Nucleus accumbens (tissue), 56 donors: ENCODE results near the gene PTCD2.

ENCODE experiments used
- DNase-seq, 56 donors: peaks; one replicate each; lab custom pipeline; 2025; lab: John Stamatoyannopoulos, UW

PTCD2 gene

DNA sequence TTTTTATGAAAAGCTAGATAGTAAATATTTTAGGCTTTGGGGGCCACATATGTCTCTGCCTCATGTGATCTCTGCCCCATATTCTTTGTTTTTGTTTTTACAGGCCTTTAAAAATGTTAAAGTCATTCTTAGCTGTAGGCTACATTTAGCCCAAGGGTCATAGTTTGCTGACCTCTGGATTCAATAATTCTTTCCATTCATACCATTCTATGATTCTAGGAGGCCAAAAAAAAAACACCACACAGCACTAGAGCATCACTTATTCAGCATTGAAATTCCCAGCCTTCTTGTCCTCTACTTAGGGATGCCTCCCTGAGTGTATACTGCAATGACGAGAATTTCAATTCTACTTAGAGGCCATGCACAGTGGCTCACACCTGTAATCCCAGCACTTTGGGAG, 17.0 kb downstream of the PTCD2 start:
- no peak for DNase-seq

GRCh38 chr5:72338689-72339209, 18.6 kb downstream of the PTCD2 start:
- no peak for DNase-seq

- no peak for DNase-seq
Observed at GRCh38 chr5:72346398-72346797, 26.2 kb downstream of the PTCD2 start.

- DNase-seq: no peak
Observed at GRCh38 chr5:72347801-72348308, 27.7 kb downstream of the PTCD2 start.

DNA sequence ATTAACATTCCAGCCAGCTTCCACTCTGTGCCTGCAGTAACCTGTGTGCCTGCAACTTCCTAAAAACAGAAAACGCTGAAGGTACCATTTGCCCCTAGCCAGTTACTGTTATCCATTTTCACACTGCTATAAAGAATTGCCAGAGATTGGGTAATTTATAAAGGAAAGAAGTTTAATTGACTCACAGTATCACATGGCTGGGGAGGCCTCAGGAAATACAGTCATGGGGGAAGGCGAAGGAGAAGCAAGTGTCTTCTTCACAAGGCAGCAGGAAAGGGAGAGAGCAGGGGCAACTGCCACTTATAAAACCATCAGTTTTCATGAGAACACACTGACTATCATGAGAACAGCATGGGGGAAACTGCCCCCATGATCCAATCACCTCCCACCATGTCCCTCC, 31.2 kb downstream of the PTCD2 start:
- no peak for DNase-seq

DNA sequence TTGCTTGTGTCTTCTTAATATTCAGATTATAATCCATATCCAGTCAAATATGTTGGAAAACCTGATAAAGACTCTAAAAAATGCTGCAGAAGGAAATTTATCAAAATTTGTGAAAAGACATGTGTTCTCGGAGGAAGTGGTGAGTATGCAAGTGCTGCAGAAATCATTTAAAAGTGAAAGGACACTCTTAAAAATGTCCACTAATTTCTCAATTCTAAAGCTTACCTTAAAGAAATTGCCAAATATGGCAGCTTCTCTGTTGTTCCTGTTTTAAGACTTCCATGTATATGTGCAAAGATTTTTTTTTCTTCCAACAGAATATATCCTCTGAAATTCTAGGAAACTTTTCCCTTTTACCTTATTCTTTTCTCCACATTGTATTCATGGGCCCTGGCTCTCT, 32.4 kb downstream of the PTCD2 start:
- DNase-seq: no peak

DNA sequence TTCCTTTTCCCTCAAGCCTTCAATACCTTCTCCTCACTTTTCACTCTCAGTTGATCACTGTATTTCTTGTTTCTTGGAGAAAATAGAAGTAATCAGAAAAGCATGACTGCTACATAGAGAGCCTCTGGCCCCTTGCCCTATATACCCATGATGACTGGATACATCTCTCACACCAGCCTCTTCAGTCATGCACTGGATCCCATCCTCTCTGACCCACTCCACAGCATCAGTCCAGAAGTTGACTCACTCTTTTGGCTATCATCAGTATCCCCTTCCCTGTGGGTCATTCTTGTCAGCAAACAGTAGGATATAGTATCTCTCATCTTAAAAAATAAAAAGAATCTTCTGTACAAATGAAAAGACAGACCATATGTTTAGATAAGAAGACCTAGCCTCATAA, 32.9 kb downstream of the PTCD2 start:
- no peak for DNase-seq

DNA sequence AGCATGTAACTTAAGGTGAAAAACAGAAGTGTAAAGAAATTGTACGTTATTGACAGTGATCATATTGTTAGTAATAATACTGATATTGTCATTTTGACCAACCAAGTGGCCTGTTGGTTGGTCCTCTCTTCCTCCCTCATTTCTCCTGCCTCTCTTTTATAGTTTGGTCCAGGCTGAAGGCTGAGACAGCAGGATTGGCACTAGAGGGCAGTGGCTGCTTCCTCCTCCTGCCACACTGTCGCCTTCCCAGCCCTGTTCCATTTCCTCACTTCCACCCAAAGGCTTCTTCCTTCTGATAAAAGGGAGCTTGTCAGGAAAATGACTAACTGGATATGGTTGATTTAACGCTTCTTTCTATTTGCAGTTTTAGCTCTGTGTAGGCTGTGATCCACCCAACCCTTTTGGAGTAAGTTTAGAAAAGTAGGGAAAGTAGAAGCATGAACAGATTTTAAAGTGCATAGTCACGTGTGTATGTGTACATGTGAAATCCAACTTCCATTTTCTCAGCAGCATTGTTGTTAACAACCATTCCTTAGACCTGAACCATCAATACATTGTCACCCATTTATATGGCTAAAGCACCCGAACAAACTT, 35.6 kb downstream of the PTCD2 start:
- DNase-seq: peak in 32 of 56 donors; percentile 2 to 57 (median 18)

- DNase-seq: no peak
Observed at GRCh38 chr5:72356361-72356760, 36.2 kb downstream of the PTCD2 start.

GRCh38 chr5:72358925-72359324, 38.8 kb downstream of the PTCD2 start:
- DNase-seq: no peak

DNA sequence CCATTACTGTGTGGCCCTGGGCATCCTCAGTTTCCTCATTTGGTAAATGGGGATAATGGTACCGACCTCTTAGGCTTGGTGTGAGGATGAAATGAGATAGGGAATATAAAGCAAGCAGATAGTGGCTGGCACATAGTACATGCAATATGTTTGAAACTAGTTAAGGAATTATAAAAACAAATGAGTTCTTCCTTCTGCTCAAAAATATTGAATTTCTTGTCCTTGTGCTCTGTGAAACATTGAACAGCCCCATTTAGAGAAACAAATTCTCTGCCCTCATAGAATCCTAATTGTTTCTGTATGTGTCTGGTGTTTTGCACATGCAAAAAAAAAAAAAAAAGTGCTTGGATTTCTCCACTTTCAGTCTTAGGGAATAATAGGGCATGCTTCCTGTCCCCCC, 39.7 kb downstream of the PTCD2 start:
- DNase-seq: no peak

DNA sequence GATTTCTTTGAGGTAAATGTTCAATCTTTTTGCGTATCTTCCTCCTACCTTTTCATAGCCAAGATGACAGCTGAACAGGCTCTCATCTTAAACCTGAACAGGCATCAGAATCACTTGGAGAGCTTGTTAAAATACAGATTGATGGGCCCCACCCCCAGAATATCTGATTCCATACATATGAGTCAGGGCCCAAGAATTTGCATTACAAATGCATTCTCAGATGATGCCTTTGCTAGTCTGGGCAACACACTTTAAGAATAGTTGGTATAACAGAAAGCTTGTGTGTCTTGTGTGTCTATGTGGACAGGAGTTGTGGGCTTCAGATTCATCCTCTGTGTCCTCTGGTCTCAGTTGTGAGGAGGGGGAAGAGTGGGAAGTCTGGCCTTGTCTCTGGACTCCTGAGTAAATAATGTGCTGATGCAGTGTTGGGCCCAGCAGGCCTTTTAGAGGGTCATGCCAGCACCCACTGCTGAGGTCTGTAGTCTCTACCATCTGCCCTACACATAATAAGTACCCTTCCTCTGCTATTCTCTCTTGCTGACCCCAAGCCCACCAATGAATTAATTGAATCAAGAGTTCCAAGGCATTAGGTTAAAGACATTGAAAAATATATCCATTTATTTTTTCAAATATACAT, 43.1 kb downstream of the PTCD2 start:
- DNase-seq: peak in 7 of 56 donors; percentile 3 to 57 (median 17)

GRCh38 chr5:72364171-72364570, 44.0 kb downstream of the PTCD2 start:
- DNase-seq: no peak

GRCh38 chr5:72364951-72365350, 44.8 kb downstream of the PTCD2 start:
- DNase-seq: no peak

DNA sequence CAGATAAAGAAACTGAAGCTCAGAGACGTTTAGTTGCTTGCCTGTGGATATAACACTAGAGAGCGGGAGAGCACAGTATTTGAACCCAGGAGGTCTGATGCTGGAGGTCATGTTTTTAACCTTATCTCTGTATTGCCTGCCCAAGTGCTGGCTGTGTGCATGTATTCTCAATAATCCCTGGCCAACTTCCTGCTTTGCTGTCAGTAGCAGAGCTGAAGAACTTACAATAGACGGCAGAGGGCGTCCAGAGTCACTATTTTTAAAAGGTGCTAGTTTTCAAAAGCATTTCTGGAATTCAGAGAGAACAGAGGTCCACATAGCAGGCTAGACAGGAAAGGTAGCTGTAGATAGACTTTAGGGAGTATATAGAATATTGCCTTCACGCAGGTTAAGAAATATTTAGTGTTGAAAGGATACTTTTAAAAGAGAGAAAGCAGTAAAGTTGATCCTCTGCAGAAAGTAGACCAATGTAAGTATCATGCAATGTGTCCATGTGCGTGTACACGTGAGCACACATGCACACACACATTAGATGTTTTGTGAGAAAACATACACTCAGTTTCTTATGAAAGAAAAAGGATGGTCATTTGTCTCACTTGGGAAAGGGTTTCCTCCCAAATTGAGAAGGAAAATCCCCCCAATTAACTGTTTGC, 46.3 kb downstream of the PTCD2 start:
- peak in 34 of 56 donors; percentile 1 to 79 (median 24) for DNase-seq

DNA sequence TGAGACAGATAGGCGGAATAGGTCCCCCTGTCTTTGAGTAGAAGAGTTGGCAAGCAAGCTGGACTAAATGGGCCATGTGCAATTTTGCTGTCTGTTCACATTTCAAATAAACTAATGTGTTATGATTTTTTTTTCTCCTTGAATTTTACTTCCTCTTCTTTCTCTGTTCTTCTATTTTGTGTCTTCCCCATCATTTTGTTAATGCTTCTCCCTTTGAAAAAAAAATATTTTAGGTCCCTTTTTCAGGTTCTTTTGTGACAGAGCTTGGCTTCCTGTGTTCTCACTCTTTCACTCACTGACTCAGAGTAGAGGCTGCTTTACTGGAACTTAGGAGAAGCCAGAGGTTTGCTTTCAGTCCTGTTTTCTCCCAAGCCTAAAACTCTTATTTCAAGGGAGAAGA, 48.1 kb downstream of the PTCD2 start:
- no peak for DNase-seq

- DNase-seq: no peak
Observed at GRCh38 chr5:72369301-72369700, 49.1 kb downstream of the PTCD2 start.

DNA sequence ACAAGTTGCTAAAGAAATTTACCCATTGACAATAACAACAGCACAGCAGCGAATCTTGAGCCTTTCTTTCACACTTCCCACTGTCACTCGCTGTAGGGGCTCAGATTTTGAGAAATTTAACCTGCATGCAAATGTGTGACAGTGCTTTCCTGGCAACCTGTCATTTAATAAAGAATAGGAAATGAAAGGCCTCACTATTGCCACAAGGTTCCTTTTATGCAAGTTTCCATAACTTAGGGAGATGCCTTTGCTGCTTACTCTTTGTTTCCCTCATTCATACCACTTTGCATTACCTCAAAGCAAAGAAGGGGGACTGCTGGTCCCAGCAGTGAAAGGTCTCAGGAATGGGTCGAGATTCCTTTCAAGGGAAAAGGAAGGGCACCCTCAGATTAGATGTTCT, 49.5 kb downstream of the PTCD2 start:
- DNase-seq: no peak

DNA sequence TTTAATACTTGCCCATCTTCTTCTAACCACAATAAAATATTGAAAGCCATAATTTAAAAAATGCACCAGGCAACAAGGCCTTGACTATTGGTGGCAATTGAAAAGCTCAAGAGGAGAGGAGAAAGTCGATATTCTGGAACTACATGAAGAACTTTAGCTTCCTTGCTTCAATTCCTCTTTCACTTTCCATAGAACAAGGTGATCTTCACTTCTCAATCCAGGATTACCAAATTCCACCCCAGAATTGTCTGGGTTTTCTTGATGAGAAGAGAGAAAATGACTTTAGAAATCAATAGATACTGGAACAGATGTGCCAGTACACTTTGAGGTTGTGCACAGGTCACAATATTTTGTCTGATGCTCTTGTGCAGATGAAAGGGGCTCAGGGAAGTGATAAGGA, 52.2 kb downstream of the PTCD2 start:
- no peak for DNase-seq

DNA sequence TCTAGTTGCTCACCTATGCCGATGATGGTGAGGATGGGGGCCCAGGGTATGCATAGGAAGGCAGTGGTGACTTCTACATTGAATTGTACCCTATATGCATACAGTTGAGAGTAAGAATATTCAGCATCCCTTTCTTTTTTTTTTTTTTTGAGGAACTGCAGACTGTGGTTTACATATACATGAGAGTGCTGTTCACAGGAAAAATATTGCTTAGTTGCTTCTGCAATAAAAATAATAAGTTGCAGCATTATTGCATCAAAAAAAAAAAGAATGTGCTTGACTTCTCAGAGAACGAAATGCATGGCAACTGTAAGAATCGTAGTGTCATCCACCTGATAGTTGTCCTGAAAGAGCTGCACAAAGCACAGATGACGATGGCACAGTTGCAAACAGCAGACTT, 52.8 kb downstream of the PTCD2 start:
- no peak for DNase-seq

DNA sequence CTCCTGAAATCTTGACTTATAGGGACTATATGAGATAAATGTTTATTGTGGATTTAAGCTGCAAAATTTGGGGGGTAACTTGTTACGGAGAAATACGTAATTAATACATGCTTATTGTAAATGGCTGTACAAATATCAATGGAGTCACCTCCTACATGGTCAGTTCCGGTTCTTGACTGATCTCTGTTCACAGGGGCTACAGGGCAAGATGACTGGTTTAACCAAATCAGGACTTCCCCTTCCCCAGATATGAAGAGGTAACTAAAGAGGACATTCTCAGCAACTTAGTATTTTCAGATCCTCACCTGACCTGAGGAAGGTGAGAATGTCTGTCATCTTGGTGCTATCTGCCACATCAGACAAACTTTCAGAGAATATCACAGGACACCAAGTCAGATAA, 54.7 kb downstream of the PTCD2 start:
- no peak for DNase-seq

GRCh38 chr5:72376381-72376780, 56.2 kb downstream of the PTCD2 start:
- DNase-seq: no peak
